Activated CD8-positive, alpha-beta memory T cell treated with anti-CD3 and anti-CD28 coated beads, Interleukin-2, amount 50 U/mL, for 24 hours (primary cell): ENCODE data around the gene KCNG2.

ENCODE experiments used
- DNase-seq: peaks from one replicate; pipeline ENCODE4 v3.0.0-alpha.2; 2020; ENCODE audit errors: extremely low read depth

The KCNG2 gene

DNA sequence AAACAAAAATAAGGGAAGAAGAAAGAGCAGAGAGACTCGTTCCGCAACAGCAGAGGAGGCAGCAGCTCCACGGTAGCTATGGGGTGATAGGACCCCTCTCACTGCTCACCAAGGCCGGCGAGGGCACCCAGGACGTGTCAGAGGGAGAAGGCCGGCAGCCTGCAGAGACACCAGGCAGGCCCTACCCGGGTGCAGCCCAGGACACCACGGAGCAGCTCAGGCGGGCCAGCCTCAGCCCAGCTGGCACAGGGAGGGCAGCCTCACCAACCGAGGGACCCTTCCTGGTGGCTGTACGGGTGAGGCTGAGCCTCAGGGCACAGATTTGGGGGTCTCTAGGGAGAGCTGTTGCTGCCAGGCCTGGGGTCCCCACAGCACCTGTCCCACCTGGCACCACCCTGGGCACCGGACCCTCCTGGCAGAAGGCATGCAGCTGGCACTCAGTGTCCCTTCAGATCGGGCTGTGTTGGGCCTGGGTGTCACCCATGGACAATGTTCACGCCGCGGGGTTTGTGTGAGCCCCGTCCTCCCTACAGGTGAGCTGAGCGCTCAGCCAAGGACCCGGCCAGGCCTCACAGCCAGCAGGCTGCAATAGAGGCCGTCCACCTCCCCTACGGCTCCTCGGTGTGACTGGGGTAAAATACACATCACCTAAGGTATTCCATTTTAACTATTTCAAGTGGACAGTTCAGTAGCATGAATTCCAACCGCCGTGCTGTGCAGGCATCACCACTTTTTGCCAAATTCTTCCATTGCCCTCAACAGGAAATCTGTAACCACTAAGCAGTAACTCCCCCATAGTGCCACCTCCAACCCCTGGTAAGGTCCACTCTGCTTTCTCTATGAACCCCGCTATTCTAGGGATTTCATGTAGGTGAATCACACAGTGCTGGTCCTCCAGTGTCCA is 21.6 kb downstream of the KCNG2 start:
- no peak for DNase-seq

DNA sequence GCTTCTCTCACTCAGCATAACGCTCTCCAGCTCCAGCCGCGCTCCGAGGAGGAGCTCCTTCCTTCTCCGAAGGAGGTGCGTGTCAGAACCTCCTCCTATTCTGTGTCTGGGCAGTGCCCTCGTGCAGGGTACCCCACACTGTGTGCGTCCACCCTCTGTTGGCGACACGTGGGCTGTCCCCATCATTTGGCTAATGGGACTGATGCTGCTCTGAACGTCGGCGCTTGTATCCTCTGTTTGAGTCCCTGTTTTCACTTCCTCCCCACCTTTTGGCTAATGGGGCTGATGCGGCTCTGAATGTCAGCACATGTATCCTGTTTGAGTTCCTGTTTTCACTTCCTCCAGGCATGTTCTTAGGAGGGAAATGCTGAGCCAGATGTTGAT is 22.2 kb downstream of the KCNG2 start:
- no peak for DNase-seq

DNA sequence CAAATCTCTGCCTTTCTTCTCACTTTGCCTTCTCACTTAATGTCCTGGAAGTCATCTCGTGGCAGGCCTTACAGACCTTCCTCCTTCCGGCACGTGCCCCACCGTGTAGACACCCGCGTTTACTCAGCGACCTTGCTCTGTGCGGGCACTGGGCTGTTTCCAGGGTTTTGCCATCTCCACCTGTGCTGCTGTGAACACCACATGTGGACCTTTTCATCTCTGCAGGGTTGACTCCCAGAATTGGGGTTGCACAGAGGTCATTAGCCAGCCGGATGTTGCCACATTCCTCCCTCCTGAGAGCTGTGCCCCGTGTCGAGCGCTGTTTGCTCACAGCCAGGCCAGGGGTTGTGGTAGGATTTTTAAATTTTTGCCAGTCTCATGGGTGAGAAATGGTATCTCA is 25.4 kb downstream of the KCNG2 start:
- DNase-seq = no peak

DNA sequence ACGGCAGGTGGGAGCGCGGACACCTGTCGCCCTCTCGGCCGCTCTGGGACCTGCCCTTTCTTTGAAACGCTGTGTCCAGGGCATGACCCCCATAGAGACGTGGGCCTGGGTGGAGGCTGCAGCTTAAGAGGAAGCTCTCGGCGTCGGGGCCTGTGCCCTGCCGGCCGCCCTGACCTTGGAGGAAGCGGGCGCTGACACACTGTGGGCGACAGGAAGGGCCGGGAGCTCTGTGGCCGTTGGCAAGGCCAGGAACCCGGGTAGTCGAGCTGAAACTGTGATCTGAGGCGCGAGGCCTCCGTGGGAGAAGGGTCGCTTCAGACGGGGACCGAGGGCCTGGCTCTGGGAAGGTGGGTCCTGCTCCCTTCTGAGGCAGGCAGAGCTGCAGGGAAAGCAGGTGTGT is 28.2 kb downstream of the KCNG2 start:
- DNase-seq = no peak

DNA sequence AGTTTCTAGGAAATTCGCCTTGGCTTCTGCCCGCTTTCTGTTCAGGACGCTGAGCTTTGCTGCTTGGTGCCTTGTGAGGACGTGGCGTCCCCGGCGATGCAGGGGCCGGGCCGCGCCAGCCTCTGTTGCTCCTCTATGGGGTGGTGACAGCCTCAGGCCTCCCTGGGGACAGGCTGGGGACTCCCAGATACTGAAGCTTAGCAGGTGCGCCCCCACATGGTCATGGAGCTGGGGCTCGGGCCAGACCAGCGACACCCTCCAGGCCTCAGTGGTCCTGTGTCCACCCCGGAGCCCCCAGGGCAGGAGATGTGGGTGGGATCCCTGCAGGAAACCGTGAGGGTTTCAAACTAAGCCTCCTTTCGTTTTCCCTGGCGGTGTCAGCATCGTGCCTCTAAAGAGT is 29.2 kb downstream of the KCNG2 start:
- no peak for DNase-seq

DNA sequence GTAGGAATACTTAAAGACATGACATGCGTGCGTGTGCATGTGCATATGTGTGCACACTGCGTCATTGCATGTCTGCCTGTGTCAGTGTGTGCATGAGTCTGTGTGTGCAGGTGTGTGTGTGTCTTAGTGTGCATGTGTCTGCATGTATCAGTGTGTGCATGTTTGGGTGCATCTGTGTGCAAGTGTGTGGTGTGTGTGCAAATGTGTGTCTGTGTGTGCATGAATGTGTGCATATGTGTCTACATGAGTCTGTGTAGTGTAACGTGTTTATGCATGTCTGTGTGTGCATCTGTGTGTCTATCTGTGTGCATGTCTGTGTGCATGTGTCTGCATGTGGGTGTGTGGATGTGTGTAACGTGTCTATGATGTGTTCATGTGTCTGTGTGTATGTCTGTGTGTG is 30.5 kb downstream of the KCNG2 start:
- no peak for DNase-seq

DNA sequence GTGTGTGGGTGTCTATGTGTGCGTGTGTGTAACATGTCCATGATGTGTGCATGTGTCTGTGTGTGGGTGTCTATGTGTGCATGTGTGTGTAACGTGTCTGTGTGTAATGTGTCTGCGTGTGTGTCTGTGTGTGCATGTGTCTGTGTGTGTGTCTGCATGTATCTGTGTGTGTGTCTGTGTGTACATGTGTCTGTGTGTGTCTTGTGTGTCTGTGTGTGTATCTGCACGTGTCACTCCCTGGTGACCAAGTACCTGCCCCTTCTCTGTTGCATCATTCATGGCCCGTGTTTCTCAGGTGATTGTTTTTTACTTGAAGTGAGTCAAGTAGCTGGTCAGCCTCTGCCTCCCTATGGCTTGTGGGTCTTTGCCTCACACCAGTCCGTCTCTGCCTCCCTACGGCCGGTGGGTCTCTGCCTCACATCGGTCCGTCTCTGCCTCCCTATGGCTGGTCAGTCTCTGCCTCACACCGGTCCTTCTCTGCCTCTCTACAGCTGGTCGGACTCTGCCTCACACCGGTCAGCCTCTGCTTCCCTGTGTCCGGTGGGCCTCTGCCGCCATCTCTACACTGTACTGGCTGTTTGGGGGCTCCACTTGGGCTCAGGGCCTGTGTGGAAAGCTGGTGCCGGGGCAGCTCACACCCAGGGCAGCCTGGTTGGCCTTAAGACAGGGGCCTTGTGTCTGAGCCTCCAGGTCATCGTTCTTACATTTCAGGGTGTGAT is 31.6 kb downstream of the KCNG2 start:
- DNase-seq = no peak

DNA sequence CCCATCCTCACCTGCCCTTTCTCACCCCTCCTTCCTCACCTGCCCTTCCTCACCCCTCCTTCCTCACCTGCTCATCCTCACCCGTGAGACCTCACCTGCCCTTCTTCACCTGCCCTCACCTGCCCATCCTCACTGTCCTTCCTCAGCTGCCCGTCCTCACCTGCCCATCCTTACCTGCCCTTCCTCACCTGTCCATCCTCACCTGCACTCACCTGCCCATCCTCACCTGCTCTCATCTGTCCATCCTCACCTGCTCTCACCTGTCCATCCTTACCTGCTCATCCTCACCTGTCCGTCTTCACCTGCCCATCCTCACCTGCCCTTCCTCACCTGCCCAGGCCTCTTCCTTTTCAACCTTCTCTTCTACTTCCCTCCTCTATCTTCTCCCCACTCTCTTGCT is 34.4 kb downstream of the KCNG2 start:
- no peak for DNase-seq

DNA sequence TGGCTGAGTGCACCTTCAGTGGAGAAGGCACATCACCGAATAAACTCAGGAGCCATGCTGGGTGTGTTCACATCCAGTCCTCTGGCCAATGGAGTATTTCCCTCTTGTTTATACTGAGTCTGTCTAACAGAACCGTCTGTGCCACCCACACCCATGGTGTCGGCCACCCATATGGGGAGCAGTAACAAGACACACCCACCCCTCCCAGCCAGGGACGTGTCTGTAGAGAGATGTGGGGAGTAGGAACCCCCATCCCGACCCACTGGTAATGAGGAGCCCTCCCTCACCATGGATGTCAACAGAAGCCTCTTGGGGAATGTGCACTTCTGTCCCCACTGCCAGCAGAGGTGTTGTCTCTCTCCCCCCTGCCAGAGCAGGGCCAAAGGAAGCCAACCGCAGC is 37.1 kb downstream of the KCNG2 start:
- DNase-seq = no peak

DNA sequence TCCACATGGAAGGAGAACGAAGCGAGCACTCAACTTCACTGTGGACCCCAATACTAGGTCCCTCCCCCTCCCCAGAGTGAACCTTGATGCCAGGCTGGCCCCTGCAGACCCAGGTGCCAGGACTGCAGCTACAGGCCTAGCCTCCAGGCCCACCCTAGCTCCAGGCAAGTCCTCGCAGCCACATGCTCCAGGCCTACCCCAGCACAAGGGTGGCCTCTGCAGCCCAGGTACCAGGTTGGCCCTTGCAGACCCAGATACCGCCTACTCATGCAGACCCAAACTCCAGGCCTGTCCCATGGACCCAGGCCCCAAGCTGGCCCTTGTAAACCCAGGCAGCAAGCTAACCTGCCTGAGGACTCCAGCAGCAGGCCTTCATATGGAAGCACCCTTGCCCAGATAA is 44.2 kb downstream of the KCNG2 start:
- DNase-seq = no peak

DNA sequence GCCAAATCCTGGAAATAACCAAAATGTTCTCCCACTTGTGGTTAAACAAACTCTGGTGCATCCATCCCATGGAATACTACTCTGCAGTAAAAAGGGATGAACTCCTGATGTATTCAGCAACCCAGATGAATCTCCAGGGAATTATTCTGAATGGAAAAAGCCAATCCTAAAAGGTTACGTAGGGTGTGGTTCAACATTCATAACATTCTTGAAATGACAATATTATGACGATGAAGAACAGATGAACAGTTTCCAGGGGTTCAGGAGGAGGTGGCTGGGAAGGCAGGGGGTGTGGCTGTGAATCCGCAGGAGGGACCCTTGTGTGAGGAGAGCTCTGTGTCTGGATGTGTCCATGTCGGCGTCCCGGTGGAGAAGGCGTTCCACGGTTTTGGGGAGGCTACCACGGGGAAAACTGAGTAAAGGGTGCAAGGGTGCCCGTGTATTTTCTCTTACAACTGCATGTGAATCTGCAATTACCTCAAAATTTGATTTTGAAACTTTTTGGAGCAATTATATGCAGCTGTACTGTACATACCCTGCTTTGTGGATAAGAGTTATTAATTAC is 47.3 kb downstream of the KCNG2 start:
- DNase-seq = no peak

DNA sequence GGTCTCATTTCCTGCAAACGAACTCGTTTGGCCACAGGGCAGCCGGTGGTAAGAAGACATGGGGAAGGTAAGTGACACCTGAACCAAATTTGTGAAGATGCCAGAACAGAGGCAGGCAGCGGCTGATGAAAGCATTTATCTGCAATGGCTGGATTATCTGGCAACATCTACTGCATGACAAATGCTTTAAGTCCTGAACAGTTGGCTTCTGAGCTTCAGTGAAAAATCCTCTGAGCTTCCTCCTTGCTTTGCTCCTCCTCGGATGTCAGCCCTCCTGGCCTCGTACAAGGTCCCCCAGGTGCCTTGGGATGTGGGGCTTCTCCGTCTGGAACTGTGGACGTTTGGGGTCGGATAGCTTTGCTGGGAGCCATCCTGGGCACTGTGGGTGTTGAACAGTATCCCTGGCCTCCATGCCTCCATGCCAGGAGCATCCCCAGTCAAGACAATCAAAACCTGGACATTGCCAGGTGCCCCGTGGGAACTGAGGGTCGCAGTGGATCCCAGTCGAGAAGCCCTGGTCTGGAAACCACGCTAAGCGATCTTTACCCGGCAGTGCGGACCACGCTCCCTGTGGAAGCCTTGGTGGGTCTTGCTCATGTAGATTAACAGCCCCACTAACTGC is 49.3 kb downstream of the KCNG2 start:
- DNase-seq = no peak

DNA sequence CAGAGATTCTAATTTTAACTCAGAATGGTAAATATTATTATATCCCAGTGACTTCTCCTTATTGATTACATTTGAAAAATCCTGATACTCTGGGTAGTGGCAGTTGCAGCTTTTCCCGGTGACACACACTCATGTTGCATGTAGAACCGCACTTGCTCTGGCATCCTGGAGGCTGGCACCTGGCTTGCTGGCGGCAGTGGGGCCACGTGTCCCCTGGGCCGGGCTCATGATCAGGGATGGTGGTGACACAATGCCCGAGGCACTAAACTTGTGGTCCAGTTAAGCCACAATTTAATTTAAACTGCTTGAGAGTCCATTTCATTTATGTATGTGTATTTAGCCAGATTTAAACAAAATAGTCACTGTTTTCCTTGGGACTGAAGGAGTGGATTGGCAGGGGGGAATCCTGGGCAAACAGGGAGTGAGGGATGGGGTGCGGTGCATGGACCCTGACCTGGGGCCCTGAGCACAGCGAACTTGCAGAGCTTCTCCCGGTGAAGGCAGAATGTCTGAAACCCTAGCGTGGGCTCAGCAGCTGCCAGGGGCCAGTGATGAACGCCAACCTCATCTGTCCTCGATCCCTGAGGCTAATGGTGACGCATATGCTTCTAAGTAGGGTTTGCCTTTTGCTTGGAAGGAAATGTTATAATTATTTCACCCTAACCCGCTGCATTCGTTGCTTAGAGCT is 50.0 kb downstream of the KCNG2 start:
- no peak for DNase-seq

DNA sequence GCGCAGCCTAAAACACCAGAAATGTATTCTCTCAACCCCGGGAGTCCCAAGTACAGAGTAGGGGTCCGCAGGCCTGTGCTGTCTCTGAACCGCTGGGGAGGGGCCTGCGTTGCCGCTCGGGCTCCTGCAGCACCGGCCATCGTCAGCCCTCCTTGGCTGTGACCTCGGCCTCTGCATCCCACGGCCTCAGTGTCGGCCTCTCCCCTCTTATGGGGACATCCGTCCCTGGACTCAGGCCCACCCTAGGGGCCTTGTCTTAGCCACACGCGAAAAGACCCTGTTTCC is 50.5 kb downstream of the KCNG2 start:
- no peak for DNase-seq

DNA sequence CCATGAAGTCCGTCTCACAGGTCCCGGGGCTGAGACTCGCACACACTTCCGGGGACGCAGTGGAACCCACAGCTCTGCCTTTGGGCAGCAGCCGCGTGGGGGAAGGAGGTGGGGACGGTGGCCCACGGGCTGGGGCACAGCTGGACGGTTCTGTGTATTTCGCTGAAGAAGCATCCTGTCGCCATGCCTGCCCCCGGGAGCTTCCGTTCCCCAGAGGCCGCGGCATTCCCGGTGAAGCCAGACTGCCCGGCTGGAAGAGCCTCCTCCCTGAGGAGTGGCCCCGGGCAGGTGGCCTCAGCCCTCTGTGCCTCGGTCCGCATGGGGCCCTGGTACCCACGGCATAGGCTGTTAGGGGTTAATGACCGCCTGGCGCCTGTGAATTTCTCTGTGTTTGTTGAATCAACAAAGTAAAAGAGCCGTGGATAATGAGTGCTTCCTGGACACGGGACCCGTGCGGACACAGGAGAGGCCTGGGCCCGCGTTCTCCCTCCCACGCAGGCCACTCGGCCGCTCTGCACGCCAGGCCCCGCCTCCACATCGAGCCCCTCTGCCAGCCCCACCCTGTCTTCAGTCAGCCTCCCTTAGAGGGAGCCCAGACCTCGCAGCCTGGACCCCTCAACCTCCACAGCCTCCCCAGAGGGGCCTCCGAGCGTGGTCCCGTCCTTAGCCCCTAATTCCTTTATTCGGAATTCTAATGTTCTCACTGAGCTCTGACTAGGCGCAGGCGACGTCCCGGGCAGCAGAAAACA is 51.0 kb downstream of the KCNG2 start:
- no peak for DNase-seq

DNA sequence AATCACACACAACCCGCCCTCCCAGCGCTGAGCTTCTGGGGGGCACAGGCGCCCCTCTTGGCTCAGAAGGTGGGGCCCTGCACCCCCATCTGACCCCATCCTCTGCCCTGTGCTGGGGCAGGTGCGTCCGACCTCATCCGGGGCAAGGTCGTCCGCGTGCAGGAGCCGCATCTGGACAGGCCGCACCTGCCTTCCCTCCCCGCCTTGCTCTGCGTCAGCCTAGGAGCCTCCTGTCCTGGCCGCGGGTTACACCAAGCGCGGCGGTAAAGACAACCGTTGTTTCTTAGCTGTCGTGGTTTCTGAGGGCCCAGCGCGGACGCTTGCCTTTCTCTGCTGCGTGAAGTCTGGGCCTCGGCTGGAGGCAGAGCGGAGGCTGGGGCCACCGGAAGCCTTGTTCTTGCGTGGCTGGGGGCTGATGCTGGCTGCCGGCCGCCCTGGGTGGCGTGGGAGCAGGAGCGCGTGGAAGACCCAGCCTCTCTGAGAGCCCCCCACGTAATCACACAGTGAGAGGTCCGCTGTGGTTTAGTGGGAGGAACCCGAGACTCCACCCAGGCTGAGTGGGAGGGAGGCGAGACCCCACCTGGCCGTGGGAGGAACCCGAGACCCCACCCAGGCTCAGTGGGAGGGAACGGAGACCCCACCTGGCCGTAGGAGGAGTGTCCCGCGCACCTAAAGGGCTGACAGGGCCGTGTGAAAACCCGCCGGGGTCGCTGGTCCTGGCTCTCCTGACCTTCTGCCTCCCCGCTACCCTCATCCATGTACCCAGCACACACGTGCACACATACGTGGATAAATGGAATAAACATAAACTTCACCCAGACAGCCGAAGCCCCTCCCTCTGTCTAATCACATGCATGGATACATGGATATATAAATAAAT is 51.8 kb downstream of the KCNG2 start:
- DNase-seq = no peak

DNA sequence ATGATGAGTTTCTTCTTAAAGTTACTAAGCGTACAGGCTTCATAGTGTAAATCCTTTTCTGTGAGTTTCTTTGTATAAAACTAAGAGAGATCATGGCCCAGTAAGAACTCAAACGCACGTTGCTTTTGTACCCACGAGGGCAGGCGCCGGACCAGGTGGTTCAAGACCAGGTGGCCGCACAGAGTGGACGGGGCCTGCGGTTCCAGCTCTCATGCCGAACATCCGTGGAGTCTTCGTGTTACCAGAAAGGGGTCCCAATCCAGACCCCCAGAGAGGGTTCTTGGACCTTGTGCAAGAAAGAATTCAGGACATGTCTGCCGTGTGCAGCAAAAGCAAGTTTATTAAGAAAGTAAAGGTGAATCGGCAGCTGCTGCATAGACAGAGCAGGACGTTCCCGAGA is 53.0 kb downstream of the KCNG2 start:
- no peak for DNase-seq

DNA sequence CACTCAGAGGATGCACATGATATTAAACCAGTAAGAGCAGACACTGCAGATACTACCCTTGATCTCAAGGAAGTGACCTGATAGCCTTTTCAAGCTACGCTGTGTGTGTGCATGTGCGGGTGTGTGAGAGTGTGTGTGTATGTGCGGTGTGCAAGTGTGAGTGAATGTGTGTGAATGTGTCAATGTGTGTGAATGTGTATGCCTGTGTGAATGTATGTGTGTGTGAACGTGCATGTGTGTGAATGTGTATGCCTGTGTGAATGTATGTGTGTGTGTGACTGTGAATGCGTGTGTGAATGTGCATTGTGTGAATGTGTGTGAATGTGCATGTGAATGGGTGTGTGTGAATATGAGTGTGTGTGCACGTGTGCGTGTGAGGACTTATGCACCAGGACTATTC is 53.8 kb downstream of the KCNG2 start:
- DNase-seq = no peak

DNA sequence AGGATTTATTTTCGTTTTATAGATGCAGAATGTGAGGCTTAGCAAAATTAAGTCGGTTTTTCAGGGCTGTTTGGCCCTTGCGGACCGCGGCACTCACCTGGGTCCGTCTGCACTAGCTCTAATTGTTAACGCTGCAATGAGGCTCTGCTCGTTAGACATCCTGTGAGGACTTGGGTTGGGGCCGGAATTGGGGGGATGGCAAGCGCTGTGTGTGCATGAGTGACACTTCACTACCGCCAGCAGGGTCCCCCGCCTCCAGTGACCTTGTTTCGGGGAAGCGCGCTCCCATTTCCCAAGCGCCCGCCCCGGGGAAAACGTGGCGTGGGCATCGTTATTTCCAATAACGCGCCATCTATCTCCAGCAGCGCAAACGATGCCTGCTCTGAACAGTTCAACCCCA is 54.2 kb downstream of the KCNG2 start:
- no peak for DNase-seq

DNA sequence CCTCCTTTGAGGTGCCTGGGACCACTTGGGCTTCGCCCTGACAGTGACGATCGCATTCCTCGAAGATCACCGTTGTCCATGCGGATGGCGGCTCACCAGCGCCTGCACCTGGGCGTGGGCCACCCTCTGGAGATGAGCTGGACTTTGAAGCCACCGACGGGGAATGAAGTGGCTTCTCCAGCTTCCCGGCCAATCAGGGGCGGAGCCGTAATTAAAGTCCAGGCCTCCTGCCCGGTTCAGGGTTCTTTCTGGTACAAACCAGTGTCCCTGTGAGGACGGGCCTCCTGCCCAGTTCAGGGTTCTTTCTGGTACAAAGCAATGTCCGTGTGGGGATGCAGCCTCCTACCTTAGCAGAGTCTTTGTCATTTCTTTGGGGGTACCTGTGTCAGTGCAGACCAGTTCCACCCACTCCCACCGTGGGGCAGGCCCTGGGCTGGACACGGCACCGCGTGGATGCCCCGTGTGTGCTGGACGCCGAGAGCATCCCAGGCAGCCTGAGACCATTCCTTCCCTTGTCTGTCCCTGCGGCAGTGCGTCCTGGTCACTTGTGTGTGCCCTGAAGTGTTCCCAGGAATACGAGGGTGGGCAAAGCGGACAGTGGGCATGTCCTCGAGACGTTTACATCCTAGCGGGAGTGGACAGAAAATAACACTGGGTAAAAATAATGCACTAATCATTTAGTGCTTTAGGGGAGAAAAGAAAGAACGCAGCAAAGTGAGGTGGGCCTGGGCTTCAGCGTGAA is 55.0 kb downstream of the KCNG2 start:
- no peak for DNase-seq
